Keratinocyte (primary cell): ENCODE measurements around the gene MT2A. TPM values are rescaled to one million over a fixed set of nuclear protein-coding genes. Genes with fewer than 3 reads are reported as not detected.

Source experiments
- DNase-seq: peaks from one replicate; pipeline ENCODE4 v3.0.0-alpha.2; 2011; ENCODE audit warnings: low read depth, missing footprints, low spot score
- FAIRE-seq: peaks from 2 replicates; lab custom pipeline; 2011; peaks lifted over from hg19 to GRCh38; lab: Jason Lieb, UNC
- H2AFZ ChIP-seq: 2 replicates; pipeline ENCODE4 v1.6.0; 2012; ENCODE audit warnings: low read length, control low read depth, inconsistent platforms; ENCODE audit not compliant: control insufficient read depth
- H3K27ac ChIP-seq: 2 replicates; pipeline ENCODE4 v1.5.1; 2011; ENCODE audit warnings: low read length; ENCODE audit not compliant: control insufficient read depth, insufficient read depth
- H3K27me3 ChIP-seq: 3 replicates; pipeline ENCODE4 v1.6.0; 2011; ENCODE audit warnings: low read length; ENCODE audit not compliant: control insufficient read depth, insufficient read depth; ENCODE audit errors: extremely low read depth
- H3K36me3 ChIP-seq, 2 experiments: 2 replicates in 1 of 2; 3 replicates in 1 of 2; pipeline ENCODE4 v1.5.1; 2011; ENCODE audit warnings: low read length in 2 of 2, mild to moderate bottlenecking in 1 of 2; ENCODE audit not compliant: control insufficient read depth in 2 of 2, insufficient read depth in 2 of 2; ENCODE audit errors: extremely low read depth in 1 of 2
- H3K4me1 ChIP-seq: 3 replicates; pipeline ENCODE4 v1.5.1; 2011; ENCODE audit warnings: low read length; ENCODE audit not compliant: control insufficient read depth, insufficient read depth; ENCODE audit errors: extremely low read depth
- H3K4me2 ChIP-seq: 3 replicates; pipeline ENCODE4 v1.6.0; 2011; ENCODE audit warnings: low read depth, low read length; ENCODE audit not compliant: control insufficient read depth, insufficient read depth; ENCODE audit errors: extremely low read depth
- H3K4me3 ChIP-seq, 3 experiments: fragments of 200-600 bp in 1 of 3; sonication (generic) in 1 of 3; 2 replicates in 2 of 3; 3 replicates in 1 of 3; pipeline ENCODE4 v1.5.1; 2011 to 2016; ENCODE audit warnings: low read length in 3 of 3, mild to moderate bottlenecking in 3 of 3, control low read depth in 2 of 3, inconsistent platforms in 1 of 3, low read depth in 1 of 3, mixed read lengths in 1 of 3, mixed run types in 1 of 3, moderate library complexity in 1 of 3; ENCODE audit not compliant: control insufficient read depth in 2 of 3, insufficient read depth in 2 of 3; ENCODE audit errors: extremely low read depth in 1 of 3
- H3K79me2 ChIP-seq: 2 replicates; pipeline ENCODE4 v1.6.0; 2012; ENCODE audit warnings: low read length; ENCODE audit not compliant: control insufficient read depth, insufficient read depth
- H3K9ac ChIP-seq: 3 replicates; pipeline ENCODE4 v1.6.0; 2011; ENCODE audit warnings: low read length; ENCODE audit not compliant: control insufficient read depth, insufficient read depth; ENCODE audit errors: extremely low read depth
- H3K9me1 ChIP-seq: 3 replicates; pipeline ENCODE4 v1.6.0; 2011; ENCODE audit warnings: low read length; ENCODE audit not compliant: control insufficient read depth, insufficient read depth; ENCODE audit errors: extremely low read depth
- H3K9me3 ChIP-seq: 2 replicates; pipeline ENCODE4 v1.5.1; 2012; ENCODE audit warnings: low read depth, low read length; ENCODE audit not compliant: control insufficient read depth
- H4K20me1 ChIP-seq: 3 replicates; pipeline ENCODE4 v1.6.0; 2011; ENCODE audit warnings: low read length; ENCODE audit not compliant: control insufficient read depth, insufficient read depth; ENCODE audit errors: extremely low read depth
- EZH2 ChIP-seq: IDR thresholded peaks from one replicate; pipeline ENCODE4 v1.6.1; 2012; ENCODE audit warnings: inconsistent platforms, mild to moderate bottlenecking, low read length, moderate library complexity
- dilution Hi-C: fragments of 300-500 bp; cut with MboI; formaldehyde crosslinking; loops from one replicate; pipeline ENCODE4 v1.7.0; 2020; ENCODE audit warnings: low sequenced_read_pairs; ENCODE audit not compliant: extremely low pct_ligation_motif_present
- polyA plus RNA-seq, 5 experiments: library from polyadenylated mRNA; depleted of rRNA in 3 of 5; stranded (reverse) in 3 of 5; stranded (forward) in 1 of 5; unstranded in 1 of 5; fragments of >200 nt; gene quantifications; 1 replicate in 1 of 5; 2 replicates in 3 of 5; 3 replicates in 1 of 5; pipeline versions ENCODE4 v1.2.1 to v1.2.3, GENCODE V29; 2011 to 2012; ENCODE audit warnings: missing spikeins in 2 of 5, low read depth in 1 of 5, low replicate concordance in 1 of 5
- TF ChIP-seq, protein P1 (sequence below), 3 experiments: IDR thresholded peaks in 1 of 3; conservative IDR thresholded peaks in 1 of 3; optimal IDR thresholded peaks in 1 of 3; 2 replicates in 2 of 3; 3 replicates in 1 of 3; pipeline versions ENCODE3 to v1.5.1; 2011; ENCODE audit warnings: low read length in 3 of 3, mild to moderate bottlenecking in 3 of 3, moderate library complexity in 2 of 3, control low read depth in 1 of 3, inconsistent platforms in 1 of 3; ENCODE audit not compliant: insufficient read depth in 2 of 3; ENCODE audit errors: extremely low read depth in 1 of 3

MT2A gene
- polyA plus RNA-seq, 1 donor (not counting 4 experiments of a cell fraction or from before 2014, with no cell fraction given) = 990 TPM

DNA sequence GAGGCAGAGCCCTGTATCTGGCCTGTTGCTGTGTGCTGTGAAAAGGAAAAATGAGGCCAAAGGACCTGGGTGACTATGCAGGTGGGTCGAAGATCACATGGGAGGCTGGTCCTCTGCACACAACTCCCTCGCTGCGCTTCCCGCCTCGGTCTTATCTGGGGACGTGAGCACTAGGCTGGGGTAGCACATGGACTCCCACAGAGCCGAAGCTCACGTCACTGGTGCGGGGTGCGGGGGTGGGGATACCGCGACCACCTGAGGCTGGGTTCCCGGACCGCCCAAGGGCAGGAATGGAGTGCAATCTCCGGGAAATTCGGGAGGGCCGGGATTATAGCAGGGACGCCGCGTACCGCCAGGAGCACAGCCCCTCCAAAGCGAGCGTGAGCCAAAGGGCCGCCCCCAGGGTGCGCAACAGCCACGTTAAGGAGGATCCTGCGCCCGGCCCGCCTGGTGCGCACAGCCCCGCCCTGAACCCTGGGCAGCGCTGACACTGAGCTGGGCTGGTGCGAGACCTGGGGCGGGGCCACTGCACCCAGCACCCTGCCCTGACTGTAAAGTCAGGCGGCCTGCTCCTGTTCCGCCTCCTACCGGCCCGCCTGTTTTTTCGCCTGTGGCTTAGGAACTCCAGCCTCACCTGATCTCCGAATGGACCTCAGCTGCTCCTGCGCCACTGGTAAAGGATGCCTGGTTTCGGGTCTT, 34.8 kb downstream of the MT2A start:
- H3K9ac ChIP-seq = no peak overlapping the region
- peak overlapping the region; percentile 14 for H3K4me2 ChIP-seq
- no peaks in the 10 kb centered on the region for H3K79me2 ChIP-seq
- no peaks in the 10 kb centered on the region for H3K9me3 ChIP-seq
- H3K36me3 ChIP-seq = no peaks in the 10 kb centered on the region
- no peak overlapping the region for H3K27ac ChIP-seq
- no peaks in the 10 kb centered on the region for H3K9me1 ChIP-seq
- no peak overlapping the region for H3K4me3 ChIP-seq
- H2AFZ ChIP-seq = no peak overlapping the region
- FAIRE-seq (peak; percentile 46), DNase-seq (no peak)
- no peaks in the 10 kb centered on the region for H4K20me1 ChIP-seq
- TF ChIP-seq, protein P1, sequence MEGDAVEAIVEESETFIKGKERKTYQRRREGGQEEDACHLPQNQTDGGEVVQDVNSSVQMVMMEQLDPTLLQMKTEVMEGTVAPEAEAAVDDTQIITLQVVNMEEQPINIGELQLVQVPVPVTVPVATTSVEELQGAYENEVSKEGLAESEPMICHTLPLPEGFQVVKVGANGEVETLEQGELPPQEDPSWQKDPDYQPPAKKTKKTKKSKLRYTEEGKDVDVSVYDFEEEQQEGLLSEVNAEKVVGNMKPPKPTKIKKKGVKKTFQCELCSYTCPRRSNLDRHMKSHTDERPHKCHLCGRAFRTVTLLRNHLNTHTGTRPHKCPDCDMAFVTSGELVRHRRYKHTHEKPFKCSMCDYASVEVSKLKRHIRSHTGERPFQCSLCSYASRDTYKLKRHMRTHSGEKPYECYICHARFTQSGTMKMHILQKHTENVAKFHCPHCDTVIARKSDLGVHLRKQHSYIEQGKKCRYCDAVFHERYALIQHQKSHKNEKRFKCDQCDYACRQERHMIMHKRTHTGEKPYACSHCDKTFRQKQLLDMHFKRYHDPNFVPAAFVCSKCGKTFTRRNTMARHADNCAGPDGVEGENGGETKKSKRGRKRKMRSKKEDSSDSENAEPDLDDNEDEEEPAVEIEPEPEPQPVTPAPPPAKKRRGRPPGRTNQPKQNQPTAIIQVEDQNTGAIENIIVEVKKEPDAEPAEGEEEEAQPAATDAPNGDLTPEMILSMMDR (optimal IDR thresholded peaks at IDR 0.05 in 1 of 3, IDR thresholded peaks at IDR 0.05 in 1 of 3, conservative IDR thresholded peaks at IDR 0.05 in 1 of 3; ENCODE audit: extremely low read depth in 1 of 3, insufficient read depth in 2 of 3, low read length in 3 of 3) = peak; percentile 36 to 57 (median 47)
- TF ChIP-seq EZH2 = no peak
- peaks cover 4% of the 10 kb centered on the region for H3K4me1 ChIP-seq
- peaks cover 12% of the 10 kb centered on the region for H3K27me3 ChIP-seq
- dilution Hi-C loops = no loop called here

DNA sequence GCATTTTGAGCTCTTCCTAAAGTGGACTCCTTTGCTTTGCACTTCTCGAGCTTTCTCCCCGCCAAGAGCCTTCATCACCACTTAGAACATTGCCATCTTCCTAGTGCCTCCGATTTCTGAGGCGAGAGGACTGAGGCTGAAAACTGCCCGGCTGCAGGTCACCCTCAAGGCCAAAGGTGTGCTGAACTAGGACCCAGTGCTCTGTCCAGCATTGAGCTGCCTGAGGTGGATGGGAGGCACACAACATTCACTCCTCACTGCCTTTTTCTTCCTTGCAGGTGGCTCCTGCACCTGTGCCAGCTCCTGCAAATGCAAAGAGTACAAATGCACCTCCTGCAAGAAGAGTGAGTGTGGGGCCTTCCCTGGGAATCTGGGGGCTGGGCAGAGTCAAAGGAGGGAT, 35.4 kb downstream of the MT2A start:
- H3K4me2 ChIP-seq = peak overlapping the region; percentile 14
- H3K9ac ChIP-seq = no peak overlapping the region
- H3K9me3 ChIP-seq = no peaks in the 10 kb centered on the region
- H3K36me3 ChIP-seq = no peaks in the 10 kb centered on the region
- H3K4me3 ChIP-seq = no peak overlapping the region
- dilution Hi-C loops = no loop called here
- no peak overlapping the region for H3K27ac ChIP-seq
- DNase-seq (no peak), FAIRE-seq (no peak)
- no peak for TF ChIP-seq EZH2
- TF ChIP-seq, protein P1 (optimal IDR thresholded peaks at IDR 0.05 in 1 of 3, IDR thresholded peaks at IDR 0.05 in 1 of 3, conservative IDR thresholded peaks at IDR 0.05 in 1 of 3; ENCODE audit: extremely low read depth in 1 of 3, insufficient read depth in 2 of 3, low read length in 3 of 3) = no peak
- H4K20me1 ChIP-seq = no peaks in the 10 kb centered on the region
- peaks cover 6% of the 10 kb centered on the region for H3K27me3 ChIP-seq
- no peaks in the 10 kb centered on the region for H3K9me1 ChIP-seq
- H2AFZ ChIP-seq = no peak overlapping the region
- H3K79me2 ChIP-seq = no peaks in the 10 kb centered on the region
- peaks cover 4% of the 10 kb centered on the region for H3K4me1 ChIP-seq
